Measurements from ENCODE around the gene KRT75. TPM values are rescaled to one million over a fixed set of nuclear protein-coding genes. Genes with fewer than 3 reads are reported as not detected.

The KRT75 gene
- total RNA-seq, 1 donor from 2014 or later = not detected

- no peak for TF ChIP-seq CTCF (IDR thresholded peaks at IDR 0.05; ENCODE audit: partially characterized antibody, unreplicated experiment)
- Mint-ChIP-seq H3K36me3 (ENCODE audit: unreplicated experiment) (no peaks in the 10 kb centered on the region), H3K9me3 (ENCODE audit: unreplicated experiment) (peaks cover 5% of the 10 kb centered on the region), H3K27me3 (ENCODE audit: unreplicated experiment) (peaks cover 3% of the 10 kb centered on the region), H3K4me1 (ENCODE audit: low read depth, unreplicated experiment) (no peaks in the 10 kb centered on the region), H3K27ac (ENCODE audit: unreplicated experiment) (no peak overlapping the region), H3K4me3 (ENCODE audit: unreplicated experiment) (no peak overlapping the region)
- DNase-seq = no peak
Measured at GRCh38 chr12:52419656-52420055, 14.5 kb downstream of the KRT75 start.

- Mint-ChIP-seq H3K9me3 (ENCODE audit: unreplicated experiment) (peaks cover 5% of the 10 kb centered on the region), H3K36me3 (ENCODE audit: unreplicated experiment) (no peaks in the 10 kb centered on the region), H3K27ac (ENCODE audit: unreplicated experiment) (no peak overlapping the region), H3K27me3 (ENCODE audit: unreplicated experiment) (peaks cover 3% of the 10 kb centered on the region), H3K4me1 (ENCODE audit: low read depth, unreplicated experiment) (no peaks in the 10 kb centered on the region), H3K4me3 (ENCODE audit: unreplicated experiment) (no peak overlapping the region)
- no peak for DNase-seq
- no peak for TF ChIP-seq CTCF (IDR thresholded peaks at IDR 0.05; ENCODE audit: partially characterized antibody, unreplicated experiment)
Measured at GRCh38 chr12:52418576-52419110, 15.5 kb downstream of the KRT75 start.

DNA sequence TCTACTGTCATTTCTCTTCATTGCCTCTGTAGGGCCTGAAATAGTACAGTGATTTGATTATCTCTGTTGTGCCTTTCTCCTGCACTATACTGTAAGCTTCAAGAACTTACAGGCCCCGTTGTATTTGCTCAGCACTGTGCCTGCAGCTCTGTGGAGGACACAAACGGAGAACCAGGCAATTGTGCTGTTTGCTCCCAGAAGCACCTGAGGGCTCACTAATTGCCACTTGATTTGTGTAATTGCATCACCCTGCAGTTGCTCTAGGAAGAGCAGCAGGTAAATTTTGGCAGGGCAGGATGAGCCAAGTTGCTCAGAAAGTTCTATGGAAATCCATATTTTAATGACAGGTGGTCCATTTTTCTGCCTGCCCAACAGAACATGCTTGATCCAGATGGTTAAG is 16.4 kb downstream of the KRT75 start:
- H3K36me3 Mint-ChIP-seq (ENCODE audit: unreplicated experiment) = peaks cover 1% of the 10 kb centered on the region
- peaks cover 3% of the 10 kb centered on the region for H3K27me3 Mint-ChIP-seq (ENCODE audit: unreplicated experiment)
- H3K27ac Mint-ChIP-seq (ENCODE audit: unreplicated experiment) = no peak overlapping the region
- no peaks in the 10 kb centered on the region for H3K4me1 Mint-ChIP-seq (ENCODE audit: low read depth, unreplicated experiment)
- no peak for DNase-seq
- no peak overlapping the region for H3K4me3 Mint-ChIP-seq (ENCODE audit: unreplicated experiment)
- no peak for TF ChIP-seq CTCF (IDR thresholded peaks at IDR 0.05; ENCODE audit: partially characterized antibody, unreplicated experiment)
- H3K9me3 Mint-ChIP-seq (ENCODE audit: unreplicated experiment) = peaks cover 5% of the 10 kb centered on the region

GRCh38 chr12:52416795-52417194 is 17.4 kb downstream of the KRT75 start:
- no peak for TF ChIP-seq CTCF (IDR thresholded peaks at IDR 0.05; ENCODE audit: partially characterized antibody, unreplicated experiment)
- H3K4me3 Mint-ChIP-seq (ENCODE audit: unreplicated experiment) = no peak overlapping the region
- H3K9me3 Mint-ChIP-seq (ENCODE audit: unreplicated experiment) = peaks cover 6% of the 10 kb centered on the region
- peaks cover 10% of the 10 kb centered on the region for H3K27me3 Mint-ChIP-seq (ENCODE audit: unreplicated experiment)
- H3K27ac Mint-ChIP-seq (ENCODE audit: unreplicated experiment) = no peak overlapping the region
- no peaks in the 10 kb centered on the region for H3K4me1 Mint-ChIP-seq (ENCODE audit: low read depth, unreplicated experiment)
- DNase-seq = no peak
- H3K36me3 Mint-ChIP-seq (ENCODE audit: unreplicated experiment) = peaks cover 5% of the 10 kb centered on the region

GRCh38 chr12:52415870-52416750 is 18.1 kb downstream of the KRT75 start:
- peaks cover 11% of the 10 kb centered on the region for H3K27me3 Mint-ChIP-seq (ENCODE audit: unreplicated experiment)
- peaks cover 6% of the 10 kb centered on the region for H3K9me3 Mint-ChIP-seq (ENCODE audit: unreplicated experiment)
- H3K4me1 Mint-ChIP-seq (ENCODE audit: low read depth, unreplicated experiment) = no peaks in the 10 kb centered on the region
- H3K36me3 Mint-ChIP-seq (ENCODE audit: unreplicated experiment) = peaks cover 5% of the 10 kb centered on the region
- DNase-seq = no peak
- no peak overlapping the region for H3K4me3 Mint-ChIP-seq (ENCODE audit: unreplicated experiment)
- peak overlapping the region; percentile 4 for H3K27ac Mint-ChIP-seq (ENCODE audit: unreplicated experiment)
- no peak for TF ChIP-seq CTCF (IDR thresholded peaks at IDR 0.05; ENCODE audit: partially characterized antibody, unreplicated experiment)

All from glutamatergic neuron (in vitro differentiated cells).